Adrenal gland (tissue), 12 donors: Measurements from ENCODE around the gene FOSL2. TPM values are rescaled to one million over a fixed set of nuclear protein-coding genes. Genes with fewer than 3 reads are reported as not detected.

Experiments
- DNase-seq, 7 donors: peaks; one replicate each; pipeline ENCODE4 v3.0.0-alpha.2; 2019 to 2020
- H3K27ac ChIP-seq, 5 donors: fragments of 200-600 bp; sonication (generic) in 4 of 5; 1 replicate in 3 of 5; 2 replicates in 2 of 5; pipeline versions ENCODE4 v1.5.1 to v1.8.0; 2016 to 2020; ENCODE audit warnings: mild to moderate bottlenecking in 1 of 5
- H3K27me3 ChIP-seq: fragments of 200-600 bp; 2 replicates; pipeline ENCODE4 v1.8.0; 2021
- H3K36me3 ChIP-seq, 2 donors: fragments of 200-600 bp; replicated peaks in 1 of 2; 1 replicate in 1 of 2; 2 replicates in 1 of 2; pipeline versions ENCODE4 v1.5.1 to v1.8.0; 2018 to 2022
- H3K4me1 ChIP-seq, 2 donors: fragments of 200-600 bp; replicated peaks in 1 of 2; 1 replicate in 1 of 2; 2 replicates in 1 of 2; pipeline versions ENCODE4 v1.5.1 to v1.8.0; 2018 to 2021
- H3K4me3 ChIP-seq, 4 donors: fragments of 200-600 bp; sonication (generic) in 3 of 4; one replicate each; pipeline ENCODE4 v1.5.1; 2016 to 2018
- H3K9me3 ChIP-seq, 3 donors: fragments of 200-600 bp; sonication (generic) in 1 of 3; replicated peaks in 1 of 3; 1 replicate in 2 of 3; 2 replicates in 1 of 3; pipeline versions ENCODE4 v1.5.1 to v1.8.0; 2016 to 2021
- POLR2A ChIP-seq, 2 donors: fragments of 450-650 bp; IDR thresholded peaks; one replicate each; pipeline ENCODE4 v1.6.1; 2017; ENCODE audit warnings: antibody characterized with exemption in 2 of 2, mild to moderate bottlenecking in 2 of 2, moderate library complexity in 1 of 2
- WGBS, 4 donors: extraction: QIAGEN DNeasy Blood & Tissue Kit in 2 of 4; methylation state at CpG; one replicate each; pipeline versions ENCODE4 v1.1.5 to v1.1.7; 2013 to 2017; 5-methylcytosine and 5-hydroxymethylcytosine counted together
- intact Hi-C, 2 donors: fragments of 100-400 bp; cut with DNase I; formaldehyde crosslinking; loops; one replicate each; pipeline versions ENCODE4 v1.14.1 to v1.15.0; 2022 to 2023
- polyA plus RNA-seq, 3 donors: library from polyadenylated mRNA; stranded (reverse); fragments of 200-250 nt in 2 of 3; fragments of 350-450 nt in 1 of 3; fragmentation: Illumina TruSeq in 1 of 3; extraction: RNeasy Lipid Tissue Mini Kit (QIAGEN cat#74804) in 1 of 3; gene quantifications; one replicate each; pipeline ENCODE4 v1.2.3, GENCODE V29; 2013 to 2014
- small RNA-seq, 2 donors: library from RNA; depleted of rRNA; stranded (forward); fragments of <200 nt; gene quantifications; one replicate each; pipeline ENCODE3, GENCODE V24; 2016
- total RNA-seq, 9 donors: library from RNA; depleted of rRNA in 4 of 9; stranded (reverse); fragments of >200 nt in 4 of 9; fragments of 120-200 nt in 1 of 9; fragmentation: NEBNext Ultra II Directional in 1 of 9; extraction: Animal tissue kit (Norgen Biotek cat#: 25700) in 1 of 9; gene quantifications; one replicate each; pipeline versions ENCODE4 v1.1.0 to v1.2.4, GENCODE V29; 2013 to 2023
- TF ChIP-seq, protein P1 (sequence below), 6 experiments: fragments of 450-650 bp in 4 of 6; fragments of 200-600 bp in 2 of 6; sonication (generic) in 1 of 6; IDR thresholded peaks; 1 replicate in 5 of 6; 2 replicates in 1 of 6; pipeline versions ENCODE4 v1.5.1 to v1.8.0; 2016 to 2021; ENCODE audit warnings: antibody characterized with exemption in 6 of 6, mild to moderate bottlenecking in 2 of 6, moderate library complexity in 1 of 6
- donor health status: healthy with polysubstance abuse.
- donor health status: Bipolar disorder and iron deficiency.
- donor health status: DM: yes; HTN: yes; CAD: no.
- donor health status: DM: no; HTN: no; CAD: no.
- donor health status: DM: no; HTN: no; CAD: no.
- donor health status: DM: yes; HTN: yes; CAD: no.

FOSL2 gene
- total and polyA plus RNA-seq, 12 donors, result 66.9 to 760 (median 413) TPM

DNA sequence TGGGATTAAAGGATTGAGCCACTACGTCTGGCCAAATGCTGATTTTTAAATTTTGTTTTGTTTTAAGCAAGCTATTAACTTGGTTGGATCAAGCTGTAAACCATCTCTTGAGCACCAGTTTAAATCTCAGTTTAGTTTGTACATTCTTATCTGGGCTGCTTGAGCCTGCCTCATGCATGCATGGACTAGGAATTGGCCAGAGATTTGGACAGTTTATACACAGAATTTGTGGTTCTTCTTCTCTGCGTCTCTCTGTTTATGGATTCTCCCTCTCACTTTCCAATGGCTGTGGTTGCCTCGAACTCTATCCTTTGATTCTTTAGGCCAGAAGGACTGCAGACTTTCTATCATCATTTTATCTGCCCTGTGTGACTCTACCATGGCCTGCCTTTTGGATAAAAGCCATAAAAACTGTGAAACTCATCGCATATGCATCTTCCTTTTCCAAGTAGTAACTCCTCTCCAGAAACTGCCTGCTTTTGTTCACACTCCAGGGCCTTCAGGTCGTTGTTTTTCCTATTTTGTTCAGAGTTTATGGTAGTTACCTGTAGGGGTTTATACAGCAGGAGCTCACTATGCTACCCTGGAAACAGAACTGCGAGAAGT lies 70.7 kb downstream of the FOSL2 start:
- no peak for DNase-seq

DNA sequence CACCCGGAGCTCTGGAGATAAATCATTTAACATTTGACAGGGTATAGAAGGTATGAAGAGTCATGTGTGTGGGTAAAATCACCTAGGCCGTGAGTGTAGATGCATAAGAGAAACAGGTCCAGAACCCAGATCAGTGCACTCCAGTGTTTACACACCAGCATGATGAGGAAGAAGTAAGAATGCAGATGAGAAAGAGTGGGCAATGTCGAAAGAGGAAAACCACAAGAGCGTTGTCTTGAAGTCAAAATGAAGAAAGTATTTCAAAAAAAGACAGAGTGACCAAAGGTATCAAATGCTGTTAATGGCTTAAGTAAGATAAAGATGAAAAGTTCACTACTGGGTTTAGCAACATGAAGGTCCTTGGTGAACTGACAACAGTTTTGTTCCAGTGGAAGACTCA lies 71.2 kb downstream of the FOSL2 start:
- H3K4me3 ChIP-seq, result no peak overlapping the region

More for the DNA sequence above, 70.7 kb downstream of the FOSL2 start:
- H3K4me1 ChIP-seq, result no peaks in the 10 kb centered on the region
- intact Hi-C loops, result no loop called here
- H3K4me3 ChIP-seq, result no peak overlapping the region
- WGBS, 4 donors, result 67 to 81% (median 72%) methylated on average over 6 of the region's 6 CpGs
- no peaks in the 10 kb centered on the region for H3K36me3 ChIP-seq
- no peaks in the 10 kb centered on the region for H3K27me3 ChIP-seq
- TF ChIP-seq POLR2A (IDR thresholded peaks at IDR 0.05), result no peak
- H3K9me3 ChIP-seq, result peaks cover 0 to 9% (median 0%) of the 10 kb centered on the region in 3 donors
- H3K27ac ChIP-seq, result no peak overlapping the region

DNA sequence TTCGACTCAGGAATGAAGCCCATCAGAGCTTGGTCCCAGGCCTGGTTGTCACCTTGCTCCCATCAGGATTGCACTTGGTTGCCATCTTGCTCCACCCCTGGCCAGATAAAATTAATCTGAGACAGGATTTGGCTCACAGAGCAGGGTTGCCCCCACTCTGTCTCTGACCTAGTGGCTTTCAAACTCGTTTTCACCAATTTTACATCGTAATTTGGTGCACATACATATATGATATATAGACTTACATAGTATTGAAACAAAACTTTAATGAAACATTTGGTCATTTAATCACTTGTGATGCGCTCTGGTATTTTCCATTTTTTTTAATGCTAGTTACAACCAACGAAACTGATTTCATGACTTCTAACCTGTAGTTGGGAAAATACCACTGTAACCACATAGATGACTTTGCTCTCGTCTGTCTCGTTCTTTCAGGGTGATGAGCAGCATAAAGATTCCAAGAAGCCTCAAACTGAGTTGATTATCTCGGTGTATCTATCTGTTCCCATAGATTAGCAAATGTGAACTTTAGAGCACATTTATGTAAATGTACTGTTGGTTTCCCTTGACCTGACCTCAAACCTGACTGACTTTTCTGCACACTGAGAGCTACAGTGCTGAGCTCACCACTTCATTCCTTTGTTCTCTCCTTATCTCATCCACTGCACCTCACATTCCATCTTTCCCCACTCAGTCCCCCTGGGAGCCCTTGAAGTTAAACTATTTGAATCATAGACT lies 72.7 kb downstream of the FOSL2 start:
- Histone ChIP-seq H3K36me3 (no peaks in the 10 kb centered on the region), H3K9me3 (peaks cover 0 to 9% (median 0%) of the 10 kb centered on the region in 3 donors), H3K27me3 (no peaks in the 10 kb centered on the region), H3K4me3 (no peak overlapping the region), H3K4me1 (peaks cover 0 to 5% of the 10 kb centered on the region in 2 donors), H3K27ac (no peak overlapping the region)
- DNase-seq, result no peak
- TF ChIP-seq, protein P1, sequence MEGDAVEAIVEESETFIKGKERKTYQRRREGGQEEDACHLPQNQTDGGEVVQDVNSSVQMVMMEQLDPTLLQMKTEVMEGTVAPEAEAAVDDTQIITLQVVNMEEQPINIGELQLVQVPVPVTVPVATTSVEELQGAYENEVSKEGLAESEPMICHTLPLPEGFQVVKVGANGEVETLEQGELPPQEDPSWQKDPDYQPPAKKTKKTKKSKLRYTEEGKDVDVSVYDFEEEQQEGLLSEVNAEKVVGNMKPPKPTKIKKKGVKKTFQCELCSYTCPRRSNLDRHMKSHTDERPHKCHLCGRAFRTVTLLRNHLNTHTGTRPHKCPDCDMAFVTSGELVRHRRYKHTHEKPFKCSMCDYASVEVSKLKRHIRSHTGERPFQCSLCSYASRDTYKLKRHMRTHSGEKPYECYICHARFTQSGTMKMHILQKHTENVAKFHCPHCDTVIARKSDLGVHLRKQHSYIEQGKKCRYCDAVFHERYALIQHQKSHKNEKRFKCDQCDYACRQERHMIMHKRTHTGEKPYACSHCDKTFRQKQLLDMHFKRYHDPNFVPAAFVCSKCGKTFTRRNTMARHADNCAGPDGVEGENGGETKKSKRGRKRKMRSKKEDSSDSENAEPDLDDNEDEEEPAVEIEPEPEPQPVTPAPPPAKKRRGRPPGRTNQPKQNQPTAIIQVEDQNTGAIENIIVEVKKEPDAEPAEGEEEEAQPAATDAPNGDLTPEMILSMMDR (IDR thresholded peaks at IDR 0.05), result no peak
- no peak for TF ChIP-seq POLR2A (IDR thresholded peaks at IDR 0.05)
- intact Hi-C loops, result no loop called here
- 68 to 76% (median 72%) methylated on average over 7 to 8 of the region's 8 CpGs for WGBS, 4 donors

More for the DNA sequence above, 71.2 kb downstream of the FOSL2 start:
- no peak for TF ChIP-seq POLR2A (IDR thresholded peaks at IDR 0.05)
- TF ChIP-seq, protein P1 (IDR thresholded peaks at IDR 0.05), result no peak
- Histone ChIP-seq H3K27me3 (no peaks in the 10 kb centered on the region), H3K36me3 (no peaks in the 10 kb centered on the region), H3K4me1 (no peaks in the 10 kb centered on the region), H3K9me3 (peaks cover 0 to 9% (median 0%) of the 10 kb centered on the region in 3 donors), H3K27ac (no peak overlapping the region)
- intact Hi-C loops, result no loop called here
- WGBS, 4 donors, result 67 to 81% (median 78%) methylated on average over 4 of the region's 4 CpGs
- DNase-seq, result no peak

Small RNA genes lying within 50 kb of the gene (small RNA-seq; reads per million reads assigned to genes)
- gene AC104695.3 (0 reads per million in 2 donors), gene SNRPGP7 (0 reads per million in 2 donors)

Other genes starting within 250 kb of the FOSL2 start
- gene PLB1, start 103.2 kb downstream of the FOSL2 start, total RNA-seq, result 10 to 100 TPM in 4 of 9 donors, 1 to 10 TPM in 5; 1.0 to 51.1 (median 8.8) TPM
- 10 to 100 TPM in 1 of 3 donors, 1 to 10 TPM in 2; 4.1 to 44.3 (median 7.7) TPM for gene PLB1, start 103.2 kb downstream of the FOSL2 start, polyA plus RNA-seq